Muscle of leg (tissue), 11 donors: ENCODE measurements around the gene ELOF1. TPM values are rescaled to one million over a fixed set of nuclear protein-coding genes. Genes with fewer than 3 reads are reported as not detected.

ENCODE experiments used
- DNase-seq: peaks from one replicate; pipeline ENCODE4 v3.0.0; 2013
- H3K27ac ChIP-seq: one replicate; pipeline ENCODE4 v1.5.1; 2013; ENCODE audit warnings: mild to moderate bottlenecking, low read length, control low read depth
- H3K27me3 ChIP-seq: one replicate; pipeline ENCODE4 v1.6.1; 2013; ENCODE audit warnings: low read length; ENCODE audit not compliant: control insufficient read depth, insufficient read depth
- H3K36me3 ChIP-seq: one replicate; pipeline ENCODE4 v1.6.1; 2013; ENCODE audit warnings: low read length; ENCODE audit not compliant: control insufficient read depth, insufficient read depth
- H3K4me1 ChIP-seq: one replicate; pipeline ENCODE4 v1.6.1; 2013; ENCODE audit warnings: low read length; ENCODE audit not compliant: control insufficient read depth, insufficient read depth
- H3K4me3 ChIP-seq: one replicate; pipeline ENCODE4 v1.5.1; 2013; ENCODE audit warnings: low read length, control low read depth
- H3K9me3 ChIP-seq: replicated peaks from 2 replicates; pipeline ENCODE4 v1.6.1; 2013; ENCODE audit warnings: low read depth, low read length; ENCODE audit not compliant: control insufficient read depth
- WGBS: methylation state at CpG from one replicate; pipeline ENCODE4 v1.1.5; 2013; ENCODE audit warnings: missing lambda C conversion rate; ENCODE audit not compliant: insufficient coverage; 5-methylcytosine and 5-hydroxymethylcytosine counted together
- polyA plus RNA-seq, 8 donors: library from polyadenylated mRNA; unstranded; fragments of 120-200 nt; gene quantifications; one replicate each; pipeline versions ENCODE4 v1.2.1 to v1.2.3, GENCODE V29; 2013; ENCODE audit warnings: inconsistent platforms in 1 of 8, low replicate concordance in 1 of 8; ENCODE audit not compliant: insufficient read length in 8 of 8, insufficient read depth in 1 of 8
- total RNA-seq: library from RNA; stranded (reverse); fragments of 120-200 nt; gene quantifications from one replicate; pipeline ENCODE4 v1.2.4, GENCODE V29; 2013

Gene ELOF1
- total and polyA plus RNA-seq, 9 donors, result 32.3 to 43.3 (median 37.7) TPM

DNA sequence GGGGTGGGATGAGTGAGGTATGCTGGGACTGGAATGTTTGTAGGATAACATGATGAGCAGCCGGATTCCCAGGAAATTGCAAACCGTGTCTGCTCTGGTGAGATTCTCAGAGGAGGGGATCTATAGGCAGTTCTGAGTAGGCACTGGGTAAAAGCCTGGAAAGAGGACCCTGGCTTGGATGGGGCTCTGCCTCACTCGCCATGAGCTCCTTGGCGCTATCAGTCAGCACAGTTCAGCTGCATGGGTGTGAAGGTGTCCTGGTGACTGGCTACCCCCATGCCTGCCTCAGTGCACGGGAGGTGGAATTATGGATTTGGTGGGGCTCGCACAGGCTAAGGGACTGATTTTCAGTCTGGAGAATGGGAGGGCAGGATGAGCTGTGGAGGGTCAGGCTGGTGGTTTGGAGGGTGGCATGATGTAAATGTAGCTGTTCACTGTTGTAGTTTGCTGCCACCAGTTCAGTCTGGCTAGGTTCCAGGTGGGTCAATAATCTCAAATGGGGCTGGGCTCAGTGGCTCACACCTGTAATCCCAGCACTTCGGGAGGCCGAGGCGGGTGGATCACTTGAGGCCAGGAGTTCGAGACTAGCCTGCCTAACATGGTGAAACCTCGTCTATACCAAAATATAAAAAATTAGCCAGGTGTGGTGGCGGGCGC is 29.1 kb upstream of the ELOF1 start:
- H3K4me1 ChIP-seq, result peaks cover 2% of the 10 kb centered on the region
- no peak for DNase-seq
- no peaks in the 10 kb centered on the region for H3K36me3 ChIP-seq
- H3K27ac ChIP-seq, result no peak overlapping the region
- WGBS, result 42% methylated on average over 6 of the region's 13 CpGs
- no peaks in the 10 kb centered on the region for H3K27me3 ChIP-seq
- H3K4me3 ChIP-seq, result no peak overlapping the region
- no peaks in the 10 kb centered on the region for H3K9me3 ChIP-seq

GRCh38 chr19:11587302-11587974 is 28.4 kb upstream of the ELOF1 start:
- no peak overlapping the region for H3K27ac ChIP-seq
- no peaks in the 10 kb centered on the region for H3K27me3 ChIP-seq
- peak; percentile 82 for DNase-seq
- no peaks in the 10 kb centered on the region for H3K36me3 ChIP-seq
- WGBS, result 7% methylated on average over 6 of the region's 7 CpGs
- H3K9me3 ChIP-seq, result no peaks in the 10 kb centered on the region
- H3K4me1 ChIP-seq, result peaks cover 2% of the 10 kb centered on the region
- H3K4me3 ChIP-seq, result no peak overlapping the region

DNA sequence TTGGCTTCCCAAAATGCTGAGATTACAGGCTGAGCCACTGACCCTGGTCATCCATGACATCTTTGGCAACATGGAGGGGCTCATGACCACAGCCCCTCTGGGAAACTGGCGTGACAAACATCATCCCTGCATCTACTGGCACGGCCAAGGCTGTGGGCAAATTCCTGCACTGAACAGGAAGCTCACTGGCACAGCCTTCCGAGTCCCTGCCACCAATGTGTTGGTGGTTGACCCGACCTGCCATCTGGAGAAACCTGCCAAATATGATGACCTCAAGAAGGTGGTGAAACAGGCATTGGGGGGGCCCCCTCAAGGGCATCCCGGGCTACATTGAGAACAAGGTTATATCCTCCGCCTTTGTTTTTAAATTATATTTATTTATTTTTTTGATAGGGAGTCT is 27.3 kb upstream of the ELOF1 start:
- Histone ChIP-seq H3K9me3 (no peaks in the 10 kb centered on the region), H3K4me3 (no peak overlapping the region), H3K27me3 (no peaks in the 10 kb centered on the region), H3K36me3 (no peaks in the 10 kb centered on the region), H3K27ac (no peak overlapping the region), H3K4me1 (peaks cover 2% of the 10 kb centered on the region)
- no peak for DNase-seq
- 80% methylated on average over 1 of the region's 6 CpGs for WGBS

DNA sequence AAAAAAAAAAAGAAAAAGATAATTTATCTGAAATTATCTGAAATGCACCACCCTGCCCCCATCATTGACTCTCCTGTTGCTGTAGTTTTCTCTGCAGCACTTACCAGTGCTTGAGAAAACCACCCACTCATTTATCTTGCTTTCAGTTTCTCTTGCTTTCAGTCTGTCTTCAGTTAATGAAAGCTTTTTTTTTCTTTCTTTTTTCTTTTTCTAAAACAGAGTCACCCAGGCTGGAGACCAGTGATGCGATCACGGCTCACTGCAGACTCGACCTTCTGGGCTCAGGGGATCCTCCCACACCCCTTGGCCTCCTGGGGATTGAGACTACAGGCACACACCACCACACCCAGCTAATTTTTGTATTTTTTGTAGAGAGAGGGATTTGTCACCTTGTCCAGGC is 22.7 kb upstream of the ELOF1 start:
- Histone ChIP-seq H3K9me3 (no peaks in the 10 kb centered on the region), H3K4me3 (no peak overlapping the region), H3K4me1 (peaks cover 10% of the 10 kb centered on the region), H3K27ac (no peak overlapping the region), H3K36me3 (no peaks in the 10 kb centered on the region), H3K27me3 (peaks cover 15% of the 10 kb centered on the region)
- no CpG with 5 or more reads among the region's 3 CpGs for WGBS
- no peak for DNase-seq

GRCh38 chr19:11580116-11580515 is 21.1 kb upstream of the ELOF1 start:
- Histone ChIP-seq H3K27me3 (peaks cover 15% of the 10 kb centered on the region), H3K4me3 (no peak overlapping the region), H3K27ac (no peak overlapping the region), H3K4me1 (peaks cover 10% of the 10 kb centered on the region), H3K9me3 (no peaks in the 10 kb centered on the region), H3K36me3 (no peaks in the 10 kb centered on the region)
- no peak for DNase-seq
- no CpG with 5 or more reads among the region's 4 CpGs for WGBS

- no peak overlapping the region for H3K27ac ChIP-seq
- WGBS, result 7% methylated on average over 55 of the region's 62 CpGs
- peak overlapping the region; percentile 24 for H3K4me3 ChIP-seq
- H3K36me3 ChIP-seq, result no peaks in the 10 kb centered on the region
- DNase-seq, result peak; percentile 56
- no peaks in the 10 kb centered on the region for H3K9me3 ChIP-seq
- peaks cover 15% of the 10 kb centered on the region for H3K27me3 ChIP-seq
- peaks cover 10% of the 10 kb centered on the region for H3K4me1 ChIP-seq
Measured at GRCh38 chr19:11578258-11579142, 19.5 kb upstream of the ELOF1 start.

DNA sequence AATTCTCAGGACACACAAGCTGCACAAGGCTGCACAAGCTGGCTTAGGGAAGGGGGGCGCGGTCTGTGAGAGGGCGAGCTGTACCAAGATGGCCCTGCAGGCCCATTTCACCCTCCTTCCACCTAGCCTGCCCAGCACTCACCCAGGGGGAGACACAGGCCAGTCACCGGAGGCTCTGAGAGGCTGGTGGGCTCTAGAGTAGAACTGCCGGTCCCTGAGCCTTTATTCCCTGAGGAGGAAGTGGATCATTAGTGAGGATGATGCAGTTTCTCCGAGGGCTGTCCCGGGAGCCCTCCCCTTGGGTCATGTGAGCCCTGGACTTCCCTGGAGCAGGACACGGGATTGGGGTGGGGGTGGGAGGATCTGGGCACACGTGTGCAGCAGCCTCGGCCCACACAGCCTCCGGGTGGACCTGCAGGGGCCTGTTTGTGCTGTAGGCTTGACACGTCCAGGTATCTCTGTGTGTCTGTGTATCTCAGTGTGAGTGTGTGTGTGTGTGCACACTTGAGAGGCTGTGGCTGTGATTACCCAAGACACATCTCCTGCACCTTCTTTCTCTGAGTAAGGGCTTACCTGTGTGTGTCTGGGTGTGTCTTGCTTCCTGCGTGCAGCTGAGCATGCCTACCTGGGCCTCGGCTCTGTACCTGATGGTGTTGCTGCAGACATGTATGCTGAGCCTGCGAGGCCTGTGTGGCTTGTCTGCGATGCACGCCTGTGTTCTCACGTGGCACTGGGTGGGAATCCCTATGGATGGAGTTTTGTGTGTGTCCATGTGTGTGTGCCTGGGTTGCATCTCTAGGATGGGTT is 18.6 kb upstream of the ELOF1 start, which contains the start of gene ACP5:
Gene ACP5 (minus strand): TSS at position 195 of the 807 bp plus-strand sequence. CDS start 328 bp downstream, outside the sequence.
- Histone ChIP-seq H3K4me3 (peak within 1 kb of the TSS; percentile 24), H3K36me3 (no peaks in the 10 kb centered on the region), H3K4me1 (peaks cover 10% of the 10 kb centered on the region), H3K27me3 (peaks cover 15% of the 10 kb centered on the region), H3K27ac (no peak within 1 kb of the TSS), H3K9me3 (no peaks in the 10 kb centered on the region)
- DNase-seq, result no peak
- WGBS, result 55% methylated on average over 13 of the region's 18 CpGs

GRCh38 chr19:11576227-11576626 is 17.2 kb upstream of the ELOF1 start:
- 75% methylated on average over 15 of the region's 15 CpGs for WGBS
- peaks cover 10% of the 10 kb centered on the region for H3K4me1 ChIP-seq
- H3K27me3 ChIP-seq, result peaks cover 15% of the 10 kb centered on the region
- no peaks in the 10 kb centered on the region for H3K9me3 ChIP-seq
- no peak overlapping the region for H3K27ac ChIP-seq
- H3K36me3 ChIP-seq, result no peaks in the 10 kb centered on the region
- DNase-seq, result no peak
- no peak overlapping the region for H3K4me3 ChIP-seq

DNA sequence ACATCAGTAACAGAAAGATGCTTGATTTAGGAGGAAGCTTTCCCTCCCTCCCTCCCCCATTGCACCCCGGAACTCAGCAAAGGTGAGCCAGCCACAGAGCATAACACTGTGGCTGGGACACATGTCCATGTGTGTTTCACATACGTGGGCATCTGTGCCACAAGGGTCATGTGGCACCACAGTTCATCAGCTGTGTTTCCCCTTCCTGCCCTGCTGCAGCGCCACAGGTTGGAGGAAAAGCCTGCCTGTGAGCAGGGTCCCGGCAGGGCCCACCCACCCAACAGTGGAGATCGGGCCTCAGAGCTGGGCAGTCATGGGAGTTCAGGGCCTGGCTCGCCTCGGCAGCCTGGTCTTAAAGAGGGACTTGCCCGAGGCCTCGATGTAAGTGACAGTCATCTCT is 15.7 kb upstream of the ELOF1 start:
- WGBS, result 80% methylated on average over 9 of the region's 9 CpGs
- Histone ChIP-seq H3K27ac (no peak overlapping the region), H3K27me3 (peaks cover 15% of the 10 kb centered on the region), H3K4me3 (no peak overlapping the region), H3K4me1 (peaks cover 10% of the 10 kb centered on the region), H3K9me3 (no peaks in the 10 kb centered on the region), H3K36me3 (no peaks in the 10 kb centered on the region)
- DNase-seq, result no peak
